Activated naive CD8-positive, alpha-beta T cell treated with anti-CD3 and anti-CD28 coated beads, Interleukin-2, amount 50 U/mL, for 24 hours (primary cell): ENCODE results near the gene ATP1A1.

Source experiments
- ATAC-seq: fragments of 150-1000 bp; cut with Tn5 transposase; one replicate; pipeline ENCODE4 v1.10.0; 2021
- DNase-seq: peaks from one replicate; pipeline ENCODE4 v3.0.0; 2021
- H3K27ac Mint-ChIP-seq: one replicate; pipeline ENCODE4 v1.8.0; 2021; ENCODE audit warnings: mild to moderate bottlenecking, mixed read lengths
- H3K27me3 Mint-ChIP-seq: one replicate; pipeline ENCODE4 v1.8.0; 2021; ENCODE audit warnings: mixed read lengths
- H3K36me3 Mint-ChIP-seq: one replicate; pipeline ENCODE4 v1.8.0; 2021; ENCODE audit warnings: low read depth, mixed read lengths
- H3K4me1 Mint-ChIP-seq: one replicate; pipeline ENCODE4 v1.8.0; 2021; ENCODE audit warnings: mixed read lengths
- H3K4me3 Mint-ChIP-seq: one replicate; pipeline ENCODE4 v1.8.0; 2021; ENCODE audit warnings: mild to moderate bottlenecking, moderate library complexity, mixed read lengths
- H3K9me3 Mint-ChIP-seq: one replicate; pipeline ENCODE4 v1.8.0; 2021; ENCODE audit warnings: mixed read lengths

ATP1A1 gene

DNA sequence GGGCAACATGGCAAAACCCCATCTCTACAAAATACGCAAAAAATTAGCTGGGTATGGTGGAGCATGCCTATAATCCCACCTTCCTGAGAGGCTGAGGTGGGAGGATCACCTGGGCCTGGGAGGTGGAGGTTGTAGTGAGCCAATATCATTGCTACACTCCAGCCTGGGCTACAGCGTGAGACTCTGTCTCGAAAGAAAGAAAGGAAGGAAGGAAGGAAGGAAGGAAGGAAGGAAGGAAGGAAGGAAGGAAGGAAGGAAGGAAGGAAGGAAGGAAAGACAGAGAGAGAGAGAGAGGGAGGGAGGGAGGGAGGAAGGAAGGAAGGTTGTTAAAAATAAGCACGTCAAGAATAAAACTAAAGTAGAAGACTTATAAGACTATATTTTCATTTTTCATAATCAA, 17.0 kb upstream of the ATP1A1 start:
- peaks cover 21% of the 10 kb centered on the region for H3K4me1 Mint-ChIP-seq
- ATAC-seq (no peak), DNase-seq (no peak)
- H3K36me3 Mint-ChIP-seq = no peaks in the 10 kb centered on the region
- no peaks in the 10 kb centered on the region for H3K27me3 Mint-ChIP-seq
- no peak overlapping the region for H3K27ac Mint-ChIP-seq
- H3K4me3 Mint-ChIP-seq = no peak overlapping the region
- H3K9me3 Mint-ChIP-seq = no peaks in the 10 kb centered on the region

DNA sequence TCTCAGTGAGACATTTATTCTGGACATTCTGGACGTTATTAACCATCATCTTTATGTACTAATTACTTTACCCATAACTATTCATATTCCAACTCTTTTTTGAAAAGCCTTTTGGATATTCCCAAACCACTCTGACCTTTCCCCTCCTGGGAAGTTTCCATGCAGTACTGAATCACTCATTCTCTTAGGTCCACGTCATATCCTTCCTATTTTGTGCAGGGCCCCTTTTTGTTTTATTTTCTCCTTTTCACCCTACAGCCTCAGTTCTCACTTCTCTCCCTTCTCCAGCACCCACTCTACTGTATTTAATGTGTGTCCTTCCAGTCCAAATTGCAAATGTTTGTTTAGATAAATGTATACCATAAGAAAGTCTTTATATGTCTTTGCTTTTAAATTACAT, 16.4 kb upstream of the ATP1A1 start:
- ATAC-seq = no peak
- H3K27ac Mint-ChIP-seq = no peak overlapping the region

DNA sequence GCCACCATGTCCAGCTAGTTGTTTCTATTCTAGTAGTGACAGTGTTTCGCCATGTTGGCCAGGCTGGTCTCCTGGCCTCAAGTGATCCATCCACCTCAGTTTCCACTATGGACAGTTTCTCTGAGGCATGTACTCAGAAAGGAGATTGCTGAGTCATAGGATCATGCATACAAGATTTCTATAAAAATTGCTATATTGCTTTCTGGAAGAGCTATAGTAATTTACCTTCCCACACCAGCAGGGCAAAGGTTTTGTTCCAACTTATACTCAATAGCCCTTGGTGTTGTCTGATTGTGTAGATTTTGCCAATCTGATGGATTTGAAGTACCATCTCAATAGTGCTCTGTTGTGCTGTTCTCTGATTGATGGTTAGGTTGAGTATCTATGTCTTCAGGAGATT, 15.6 kb upstream of the ATP1A1 start:
- DNase-seq (no peak), ATAC-seq (no peak)
- H3K27ac Mint-ChIP-seq = no peak overlapping the region
- H3K4me1 Mint-ChIP-seq = peaks cover 12% of the 10 kb centered on the region
- no peaks in the 10 kb centered on the region for H3K36me3 Mint-ChIP-seq
- H3K4me3 Mint-ChIP-seq = no peak overlapping the region
- no peaks in the 10 kb centered on the region for H3K27me3 Mint-ChIP-seq
- no peaks in the 10 kb centered on the region for H3K9me3 Mint-ChIP-seq

More for the DNA sequence above, 16.4 kb upstream of the ATP1A1 start:
- Mint-ChIP-seq H3K36me3 (no peaks in the 10 kb centered on the region), H3K9me3 (no peaks in the 10 kb centered on the region), H3K27me3 (no peaks in the 10 kb centered on the region), H3K4me3 (no peak overlapping the region), H3K4me1 (peaks cover 21% of the 10 kb centered on the region)
- no peak for DNase-seq

DNA sequence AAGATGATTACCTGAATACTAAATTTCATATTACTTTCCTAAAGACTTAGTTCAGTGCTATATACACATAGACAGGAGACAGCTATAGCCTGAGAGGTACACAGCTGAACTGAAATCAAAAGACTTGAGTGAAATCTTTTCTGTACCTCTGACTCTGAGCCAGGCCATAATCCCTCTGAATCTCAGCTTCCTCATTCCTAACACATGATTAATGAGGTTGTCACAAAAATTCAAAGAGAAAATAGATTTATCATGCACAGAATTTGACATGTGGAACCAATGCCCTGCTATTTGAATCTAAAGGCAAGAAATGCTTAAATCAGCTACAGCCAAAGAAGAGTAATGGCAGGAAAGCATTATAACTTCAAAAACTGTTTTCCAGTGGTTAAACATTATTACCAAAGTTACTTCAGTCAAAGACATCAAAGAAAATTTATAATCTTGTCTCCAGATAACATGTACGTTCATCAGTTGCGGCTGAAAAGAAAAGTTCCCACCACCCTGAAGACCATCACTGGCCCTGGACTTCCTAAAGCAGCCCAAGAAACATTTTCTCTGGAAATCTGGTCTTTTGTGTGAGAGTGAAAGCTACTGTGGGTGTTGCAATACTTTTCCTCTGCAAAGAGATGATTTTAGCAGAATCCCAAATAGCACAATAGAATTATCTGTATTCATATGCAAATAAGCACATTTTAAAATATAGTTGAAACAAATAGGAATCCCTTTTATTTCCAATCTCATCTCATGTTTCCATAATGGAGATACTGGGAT, 13.8 kb upstream of the ATP1A1 start:
- H3K4me3 Mint-ChIP-seq = no peak overlapping the region
- no peaks in the 10 kb centered on the region for H3K9me3 Mint-ChIP-seq
- DNase-seq (no peak), ATAC-seq (no peak)
- peaks cover 8% of the 10 kb centered on the region for H3K4me1 Mint-ChIP-seq
- H3K36me3 Mint-ChIP-seq = no peaks in the 10 kb centered on the region
- H3K27ac Mint-ChIP-seq = no peak overlapping the region
- H3K27me3 Mint-ChIP-seq = no peaks in the 10 kb centered on the region

DNA sequence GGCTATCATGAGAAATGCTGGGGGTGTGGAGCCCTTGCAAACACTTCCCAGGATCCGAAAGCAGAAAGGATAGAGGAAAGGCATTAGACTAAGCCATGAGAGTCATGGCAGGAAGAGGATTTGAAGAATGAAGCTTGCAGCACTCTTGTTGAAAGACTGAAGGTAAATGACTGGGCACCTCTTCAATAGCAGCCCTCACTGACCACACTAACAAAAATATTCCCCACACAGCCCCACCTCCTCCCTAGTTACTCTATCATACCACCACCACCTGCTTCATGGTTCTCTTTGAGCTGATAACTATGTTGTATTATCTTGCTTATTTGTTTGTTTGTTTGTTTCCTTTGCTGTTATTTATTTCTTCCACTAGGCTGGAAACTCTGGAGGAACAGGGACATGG, 13.2 kb upstream of the ATP1A1 start:
- Mint-ChIP-seq H3K4me1 (peaks cover 8% of the 10 kb centered on the region), H3K36me3 (no peaks in the 10 kb centered on the region), H3K9me3 (no peaks in the 10 kb centered on the region), H3K27me3 (no peaks in the 10 kb centered on the region), H3K4me3 (no peak overlapping the region), H3K27ac (no peak overlapping the region)
- ATAC-seq (no peak), DNase-seq (no peak)

DNA sequence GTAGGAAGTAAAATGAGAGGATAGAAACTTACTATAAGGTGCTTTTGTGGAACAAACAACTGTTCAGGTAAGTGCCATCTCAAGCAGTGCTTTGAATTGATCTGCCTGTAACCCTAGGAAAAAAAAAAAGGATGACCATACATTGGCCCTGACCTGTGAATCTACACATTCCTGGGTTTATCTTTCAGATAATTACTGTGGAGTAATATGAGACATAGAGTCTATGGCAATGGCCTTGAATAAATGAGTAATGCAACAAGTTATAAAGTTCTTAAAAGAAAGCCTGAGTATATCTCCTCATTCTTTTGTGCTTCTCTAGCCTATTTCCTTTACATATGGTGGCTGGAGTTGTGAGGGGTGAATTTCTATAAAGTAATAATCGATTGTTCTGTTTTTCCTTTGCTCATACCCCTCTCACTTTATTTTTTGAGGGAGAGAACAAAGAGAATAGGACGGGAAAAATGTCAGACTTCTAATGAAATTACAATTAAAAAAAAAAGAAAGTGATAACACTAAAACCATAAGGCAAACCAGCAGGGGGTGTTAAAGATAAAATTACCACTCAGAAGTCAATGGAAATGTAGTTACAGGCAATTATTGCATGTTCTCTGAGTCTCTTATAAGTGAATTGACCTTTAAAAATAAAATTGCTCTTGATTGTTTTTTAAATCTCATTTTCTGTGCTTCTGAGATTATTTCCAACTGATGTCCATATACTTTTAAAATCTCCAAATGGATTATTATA, 12.4 kb upstream of the ATP1A1 start:
- Mint-ChIP-seq H3K4me3 (no peak overlapping the region), H3K36me3 (no peaks in the 10 kb centered on the region), H3K27me3 (no peaks in the 10 kb centered on the region), H3K9me3 (no peaks in the 10 kb centered on the region), H3K27ac (no peak overlapping the region), H3K4me1 (peaks cover 8% of the 10 kb centered on the region)
- no peak for ATAC-seq
- no peak for DNase-seq

DNA sequence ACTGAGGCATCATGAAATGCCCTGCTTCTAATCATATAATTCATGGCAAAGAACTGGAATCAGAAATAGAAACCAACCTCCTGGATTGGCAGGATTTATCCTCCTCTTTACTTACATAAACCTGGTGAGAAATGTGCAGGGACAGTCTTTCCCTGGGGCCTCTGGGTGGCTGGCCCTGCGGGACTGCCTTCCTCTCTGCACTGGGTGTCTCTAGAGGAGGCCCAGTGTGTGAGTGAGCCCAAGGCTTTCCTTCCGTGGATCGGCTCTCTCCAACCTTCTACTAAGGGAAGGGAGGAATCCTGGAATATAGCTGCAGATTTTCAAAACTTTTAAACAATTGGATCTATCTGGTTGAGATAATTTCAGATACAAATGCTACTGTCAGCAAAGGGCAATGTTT, 11.4 kb upstream of the ATP1A1 start:
- Mint-ChIP-seq H3K27ac (no peak overlapping the region), H3K36me3 (no peaks in the 10 kb centered on the region), H3K27me3 (no peaks in the 10 kb centered on the region), H3K4me1 (peaks cover 6% of the 10 kb centered on the region), H3K9me3 (no peaks in the 10 kb centered on the region), H3K4me3 (no peak overlapping the region)
- ATAC-seq (no peak), DNase-seq (no peak)

DNA sequence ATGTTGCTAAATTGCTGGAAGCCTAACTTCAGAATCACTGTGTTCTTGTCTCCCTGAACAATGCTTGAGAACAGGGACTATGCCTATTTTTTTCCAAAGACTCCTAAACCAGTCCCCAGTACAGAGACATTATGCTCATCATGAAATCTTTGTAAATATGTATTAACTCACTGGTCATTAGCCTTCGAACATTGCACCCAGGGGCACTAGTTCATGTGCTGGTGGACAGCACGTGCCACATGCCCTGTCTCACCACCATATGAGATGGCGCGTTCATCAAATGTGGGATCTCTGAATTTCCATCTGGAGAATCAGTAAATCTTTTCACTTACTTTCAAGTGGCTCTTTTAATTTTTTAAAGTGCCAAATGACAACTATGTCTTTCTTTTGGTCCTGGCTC, 11.0 kb upstream of the ATP1A1 start:
- H3K4me1 Mint-ChIP-seq = peaks cover 3% of the 10 kb centered on the region

DNA sequence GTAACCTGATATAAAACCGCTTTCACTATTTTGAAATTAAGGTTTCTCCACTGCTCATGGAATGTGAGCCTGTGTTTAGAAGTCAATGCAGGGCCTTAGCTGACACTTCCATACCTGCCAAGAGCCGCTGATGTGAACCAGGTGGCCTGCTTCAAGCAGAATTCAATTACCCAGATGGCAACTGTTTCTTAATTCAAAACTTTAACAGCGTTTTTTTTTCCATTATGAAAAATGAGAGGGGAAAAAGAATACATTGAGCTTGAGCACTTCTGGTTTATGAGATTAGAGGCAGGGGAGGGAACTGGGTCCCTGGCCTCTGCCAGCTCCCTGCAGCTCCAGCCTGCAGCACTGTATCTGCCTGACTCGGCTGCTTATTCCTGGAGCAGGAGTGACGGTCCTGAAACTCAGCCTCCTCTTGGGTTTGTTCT, 7.7 kb upstream of the ATP1A1 start:
- no peak for ATAC-seq
- no peaks in the 10 kb centered on the region for H3K9me3 Mint-ChIP-seq
- no peak for DNase-seq
- no peak overlapping the region for H3K27ac Mint-ChIP-seq
- no peaks in the 10 kb centered on the region for H3K36me3 Mint-ChIP-seq
- H3K4me3 Mint-ChIP-seq = no peak overlapping the region
- H3K4me1 Mint-ChIP-seq = peaks cover 4% of the 10 kb centered on the region
- peaks cover 2% of the 10 kb centered on the region for H3K27me3 Mint-ChIP-seq

More for the DNA sequence above, 11.0 kb upstream of the ATP1A1 start:
- no peak overlapping the region for H3K4me3 Mint-ChIP-seq
- H3K27me3 Mint-ChIP-seq = no peaks in the 10 kb centered on the region
- no peak for ATAC-seq
- DNase-seq = no peak
- H3K36me3 Mint-ChIP-seq = no peaks in the 10 kb centered on the region
- H3K9me3 Mint-ChIP-seq = no peaks in the 10 kb centered on the region
- H3K27ac Mint-ChIP-seq = no peak overlapping the region

DNA sequence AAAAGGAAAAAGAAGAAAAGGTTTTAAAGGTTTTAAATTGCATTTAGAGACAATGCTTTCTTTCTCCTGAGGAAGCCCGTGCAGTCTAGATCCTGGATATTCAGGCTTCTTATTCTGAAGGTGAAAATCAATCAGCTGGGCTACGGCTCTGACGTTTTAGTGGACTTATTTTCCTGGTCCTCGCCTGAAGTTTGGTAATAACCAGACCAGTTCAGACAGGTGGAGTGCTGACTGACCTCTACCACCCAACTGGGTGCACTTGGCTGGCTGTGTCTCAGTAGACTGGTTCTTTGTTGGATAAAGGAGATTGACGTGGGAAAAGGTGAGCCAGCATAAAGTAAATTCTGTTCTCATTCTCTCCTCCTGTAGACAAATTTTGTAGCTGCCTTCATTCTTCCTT, 7.2 kb upstream of the ATP1A1 start:
- no peak overlapping the region for H3K27ac Mint-ChIP-seq
- H3K4me1 Mint-ChIP-seq = peaks cover 4% of the 10 kb centered on the region
- no peaks in the 10 kb centered on the region for H3K36me3 Mint-ChIP-seq
- H3K9me3 Mint-ChIP-seq = no peaks in the 10 kb centered on the region
- H3K27me3 Mint-ChIP-seq = peaks cover 2% of the 10 kb centered on the region
- no peak overlapping the region for H3K4me3 Mint-ChIP-seq
- DNase-seq = no peak
- no peak for ATAC-seq

DNA sequence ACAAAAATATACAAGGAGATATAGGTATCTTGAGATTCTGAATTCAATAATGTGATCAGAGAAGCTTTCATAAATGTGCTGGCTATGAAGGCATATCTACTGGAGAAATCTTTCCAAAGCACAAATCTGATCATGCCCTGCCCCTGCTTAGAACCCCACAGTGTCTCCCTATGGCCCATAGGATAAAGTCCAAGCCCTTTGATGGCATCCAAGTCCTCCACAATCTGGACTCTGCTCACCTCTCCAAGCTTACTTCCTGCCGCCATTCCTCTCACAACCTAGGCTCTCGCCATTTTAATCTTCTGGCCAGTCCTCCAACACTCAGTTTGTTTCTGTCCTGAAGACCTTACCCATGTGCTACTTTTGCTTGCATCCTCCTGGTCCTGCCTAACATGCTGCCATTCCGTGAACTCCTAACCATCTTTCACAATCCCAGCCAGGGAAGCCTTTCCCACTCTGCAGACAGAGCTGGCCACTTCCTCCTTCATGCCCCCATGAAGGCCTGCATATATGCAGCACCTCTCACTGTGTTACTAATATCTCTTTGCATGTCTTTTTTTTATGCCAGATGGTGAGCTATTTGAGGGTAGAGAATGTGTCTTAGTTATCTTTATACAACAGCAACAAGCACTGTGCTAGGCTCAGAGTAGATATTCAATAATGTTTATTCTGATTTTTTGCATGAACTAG, 5.6 kb upstream of the ATP1A1 start:
- H3K9me3 Mint-ChIP-seq = no peaks in the 10 kb centered on the region
- H3K4me1 Mint-ChIP-seq = peaks cover 4% of the 10 kb centered on the region
- ATAC-seq (no peak), DNase-seq (no peak)
- no peak overlapping the region for H3K27ac Mint-ChIP-seq
- H3K4me3 Mint-ChIP-seq = no peak overlapping the region
- peaks cover 4% of the 10 kb centered on the region for H3K27me3 Mint-ChIP-seq
- no peaks in the 10 kb centered on the region for H3K36me3 Mint-ChIP-seq

DNA sequence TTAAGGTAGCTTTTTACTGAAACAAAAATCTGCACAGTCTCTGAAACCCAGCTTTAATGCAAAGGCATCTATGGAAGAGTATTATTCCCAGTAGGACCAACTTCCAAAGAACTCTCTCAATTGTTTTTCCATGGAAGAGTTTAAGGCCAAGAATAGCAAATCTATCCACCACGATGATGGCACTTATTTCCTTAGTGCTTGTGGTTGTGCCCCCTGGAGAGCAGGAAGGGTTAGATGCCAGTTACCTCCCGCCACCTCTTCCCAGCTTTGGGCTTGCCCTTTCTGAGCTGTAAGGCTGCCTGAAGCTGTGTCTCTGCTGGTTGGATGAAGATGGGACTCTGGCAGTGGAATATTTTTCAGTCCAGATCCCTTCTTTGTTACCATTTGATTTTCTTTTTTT, 4.8 kb upstream of the ATP1A1 start:
- Mint-ChIP-seq H3K4me1 (peaks cover 4% of the 10 kb centered on the region), H3K27me3 (peaks cover 4% of the 10 kb centered on the region), H3K9me3 (no peaks in the 10 kb centered on the region), H3K4me3 (no peak overlapping the region), H3K27ac (no peak overlapping the region), H3K36me3 (no peaks in the 10 kb centered on the region)
- no peak for ATAC-seq
- DNase-seq = no peak

DNA sequence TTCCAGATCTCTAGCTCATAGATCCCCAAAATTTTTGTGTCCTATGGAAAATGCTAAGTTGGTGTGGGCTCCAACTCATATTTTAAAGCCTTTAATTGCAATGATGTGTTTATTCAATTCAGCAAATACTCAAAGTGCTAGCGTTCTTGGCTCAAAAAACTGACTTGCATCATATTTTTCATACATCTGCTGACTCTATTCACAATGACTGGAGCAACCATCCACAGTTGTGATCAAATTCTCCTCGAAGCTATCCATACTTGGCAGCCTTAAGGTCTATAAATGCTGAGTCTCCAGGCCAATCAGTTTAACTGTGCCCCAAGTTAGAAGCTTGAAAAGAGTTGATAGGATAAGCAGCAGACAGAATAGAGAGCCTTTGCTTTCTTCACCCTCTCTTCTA, 2.9 kb upstream of the ATP1A1 start:
- no peak for DNase-seq
- Mint-ChIP-seq H3K27me3 (peaks cover 4% of the 10 kb centered on the region), H3K4me1 (peaks cover 11% of the 10 kb centered on the region), H3K27ac (no peak overlapping the region), H3K9me3 (no peaks in the 10 kb centered on the region), H3K36me3 (peaks cover 10% of the 10 kb centered on the region), H3K4me3 (no peak overlapping the region)
- no peak for ATAC-seq

DNA sequence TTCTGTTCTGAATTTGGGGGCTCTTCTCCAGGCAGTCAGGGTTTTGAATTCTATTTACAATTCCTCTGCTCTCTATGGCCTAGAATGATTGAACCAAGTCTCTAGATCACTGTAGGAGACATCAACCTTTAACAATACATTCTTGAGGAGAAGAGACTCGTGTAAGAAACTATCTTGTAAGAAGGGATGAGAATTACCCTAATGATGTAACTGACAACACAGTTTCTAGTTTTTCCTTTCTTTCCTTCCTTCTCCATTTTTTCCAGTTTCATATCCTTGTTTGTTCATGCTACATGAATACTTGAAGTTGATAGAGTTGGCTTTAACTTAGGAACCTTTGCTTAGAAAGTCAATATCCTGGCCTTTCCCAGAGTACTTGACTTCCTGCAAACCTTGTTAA, 1.3 kb upstream of the ATP1A1 start:
- Mint-ChIP-seq H3K9me3 (no peaks in the 10 kb centered on the region), H3K36me3 (peaks cover 13% of the 10 kb centered on the region), H3K4me1 (peaks cover 25% of the 10 kb centered on the region), H3K27me3 (peaks cover 4% of the 10 kb centered on the region), H3K4me3 (peak overlapping the region; percentile 97), H3K27ac (no peak overlapping the region)
- ATAC-seq = no peak
- no peak for DNase-seq

DNA sequence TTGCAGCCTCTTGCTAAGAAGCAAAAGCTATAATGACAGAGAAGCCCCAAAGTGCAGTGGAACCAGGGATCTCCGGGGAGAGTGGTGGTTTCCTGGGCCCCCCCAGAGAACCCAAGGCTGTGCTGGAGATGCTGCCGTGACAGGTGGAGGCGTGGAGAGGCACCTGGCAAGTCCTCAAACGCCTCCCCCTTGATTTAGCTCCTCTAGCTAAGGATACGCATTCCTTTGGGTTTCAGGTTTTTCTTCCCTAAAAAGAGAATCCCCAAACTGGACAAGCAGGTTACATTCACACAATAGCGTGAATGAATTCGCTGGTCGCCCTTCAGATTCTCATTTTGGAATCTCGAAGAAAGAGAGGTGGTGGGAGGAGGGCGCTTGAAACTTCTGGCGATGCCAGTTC, 853 bp upstream of the ATP1A1 start:
- Mint-ChIP-seq H3K4me3 (peak overlapping the region; percentile 97), H3K4me1 (peaks cover 30% of the 10 kb centered on the region), H3K36me3 (peaks cover 15% of the 10 kb centered on the region), H3K27ac (no peak overlapping the region), H3K9me3 (no peaks in the 10 kb centered on the region), H3K27me3 (peaks cover 4% of the 10 kb centered on the region)
- ATAC-seq (no peak), DNase-seq (no peak)
